ENCODE results near the gene C1QTNF6.

The C1QTNF6 gene

GRCh38 chr22:37154925-37155712 is 32.9 kb downstream of the C1QTNF6 start:
- Histone ChIP-seq H3K79me2 (ENCODE audit: control insufficient read depth, insufficient read depth, low read length, poor library complexity) (no peaks in the 10 kb centered on the region), H4K8ac (ENCODE audit: low read depth, low read length) (no peak overlapping the region)

GRCh38 chr22:37153901-37154300 is 34.1 kb downstream of the C1QTNF6 start:
- peaks cover 15 to 23% of the 10 kb centered on the region in 2 experiments for H3K4me1 ChIP-seq (ENCODE audit: control insufficient read depth in 1 of 2, insufficient read depth in 2 of 2, low read length in 2 of 2)
- no peak overlapping the region for H3K4ac ChIP-seq (ENCODE audit: low read depth, low read length)
- H3K18ac ChIP-seq (ENCODE audit: low read length), result no peak overlapping the region
- H2BK5ac ChIP-seq (ENCODE audit: low read depth, low read length, poor library complexity), result no peak overlapping the region
- H4K91ac ChIP-seq (ENCODE audit: low read depth, low read length), result no peak overlapping the region
- peaks cover 7% of the 10 kb centered on the region for H3K9me3 ChIP-seq (ENCODE audit: insufficient read depth, low read depth, low read length)
- H2BK12ac ChIP-seq (ENCODE audit: low read length), result peak overlapping the region; percentile 23
- H3K4me3 ChIP-seq (ENCODE audit: low read depth, low read length), result no peak overlapping the region
- H3K79me1 ChIP-seq (ENCODE audit: low read length), result peaks cover 4% of the 10 kb centered on the region
- H4K8ac ChIP-seq (ENCODE audit: low read depth, low read length), result no peak overlapping the region
- H3K79me2 ChIP-seq (ENCODE audit: control insufficient read depth, insufficient read depth, low read length, poor library complexity), result no peaks in the 10 kb centered on the region
- H3K4me2 ChIP-seq (ENCODE audit: low read length), result no peak overlapping the region
- no peak for DNase-seq
- H4K12ac ChIP-seq (ENCODE audit: low read depth, low read length), result no peak overlapping the region
- H3K9ac ChIP-seq (ENCODE audit: low read length), result no peak overlapping the region
- no peak overlapping the region for H2AFZ ChIP-seq (ENCODE audit: insufficient read depth, low read length, poor library complexity)
- H3K23ac ChIP-seq (ENCODE audit: low read length), result no peak overlapping the region
- no peaks in the 10 kb centered on the region for H3K27me3 ChIP-seq (ENCODE audit: insufficient read depth, low read length)
- no peak overlapping the region for H3K27ac ChIP-seq (ENCODE audit: low read depth, low read length)
- H3K14ac ChIP-seq (ENCODE audit: low read length), result no peak overlapping the region
- no CpG with 5 or more reads among the region's 6 CpGs for WGBS (ENCODE audit: extremely low coverage, insufficient coverage, insufficient read length)
- no peak overlapping the region for H2BK120ac ChIP-seq (ENCODE audit: insufficient read depth, low read length, poor library complexity)
- H3K36me3 ChIP-seq (ENCODE audit: control insufficient read depth in 1 of 2, insufficient read depth in 2 of 2, low read length in 2 of 2), result no peaks in the 10 kb centered on the region
- H2AK5ac ChIP-seq (ENCODE audit: low read length), result peak overlapping the region; percentile 36

More at GRCh38 chr22:37154925-37155712, 32.9 kb downstream of the C1QTNF6 start:
- H3K4me1 ChIP-seq (ENCODE audit: control insufficient read depth in 1 of 2, insufficient read depth in 2 of 2, low read length in 2 of 2), result peaks cover 9 to 14% of the 10 kb centered on the region in 2 experiments
- H3K79me1 ChIP-seq (ENCODE audit: low read length), result peaks cover 2% of the 10 kb centered on the region
- no peak overlapping the region for H2AK5ac ChIP-seq (ENCODE audit: low read length)
- H4K12ac ChIP-seq (ENCODE audit: low read depth, low read length), result no peak overlapping the region
- H3K4me3 ChIP-seq (ENCODE audit: low read depth, low read length), result no peak overlapping the region
- no peak overlapping the region for H3K23ac ChIP-seq (ENCODE audit: low read length)
- no peak overlapping the region for H3K14ac ChIP-seq (ENCODE audit: low read length)
- no peak overlapping the region for H2BK120ac ChIP-seq (ENCODE audit: insufficient read depth, low read length, poor library complexity)
- WGBS (ENCODE audit: extremely low coverage, insufficient coverage, insufficient read length), result 100% methylated on average over 1 of the region's 7 CpGs
- H2AFZ ChIP-seq (ENCODE audit: insufficient read depth, low read length, poor library complexity), result no peak overlapping the region
- H4K91ac ChIP-seq (ENCODE audit: low read depth, low read length), result peak overlapping the region; percentile 48
- peak overlapping the region; percentile 31 for H3K27ac ChIP-seq (ENCODE audit: low read depth, low read length)
- no peak overlapping the region for H2BK5ac ChIP-seq (ENCODE audit: low read depth, low read length, poor library complexity)
- no peaks in the 10 kb centered on the region for H3K27me3 ChIP-seq (ENCODE audit: insufficient read depth, low read length)
- H3K18ac ChIP-seq (ENCODE audit: low read length), result no peak overlapping the region
- no peak overlapping the region for H2BK12ac ChIP-seq (ENCODE audit: low read length)
- no peak overlapping the region for H3K9ac ChIP-seq (ENCODE audit: low read length)
- no peaks in the 10 kb centered on the region for H3K36me3 ChIP-seq (ENCODE audit: control insufficient read depth in 1 of 2, insufficient read depth in 2 of 2, low read length in 2 of 2)
- H3K9me3 ChIP-seq (ENCODE audit: insufficient read depth, low read depth, low read length), result peaks cover 7% of the 10 kb centered on the region
- H3K4me2 ChIP-seq (ENCODE audit: low read length), result no peak overlapping the region
- DNase-seq, result peak; percentile 68 to 82
- no peak overlapping the region for H3K4ac ChIP-seq (ENCODE audit: low read depth, low read length)

- no peak overlapping the region for H4K8ac ChIP-seq (ENCODE audit: low read depth, low read length)
- H3K18ac ChIP-seq (ENCODE audit: low read length), result no peak overlapping the region
- no peak overlapping the region for H2AK5ac ChIP-seq (ENCODE audit: low read length)
- H3K4me3 ChIP-seq (ENCODE audit: low read depth, low read length), result no peak overlapping the region
- no peaks in the 10 kb centered on the region for H3K36me3 ChIP-seq (ENCODE audit: control insufficient read depth in 1 of 2, insufficient read depth in 2 of 2, low read length in 2 of 2)
- H4K91ac ChIP-seq (ENCODE audit: low read depth, low read length), result no peak overlapping the region
- peaks cover 4% of the 10 kb centered on the region for H3K79me1 ChIP-seq (ENCODE audit: low read length)
- H3K27ac ChIP-seq (ENCODE audit: low read depth, low read length), result no peak overlapping the region
- no peak overlapping the region for H2AFZ ChIP-seq (ENCODE audit: insufficient read depth, low read length, poor library complexity)
- H3K9me3 ChIP-seq (ENCODE audit: insufficient read depth, low read depth, low read length), result peaks cover 5% of the 10 kb centered on the region
- no peak overlapping the region for H2BK5ac ChIP-seq (ENCODE audit: low read depth, low read length, poor library complexity)
- no peaks in the 10 kb centered on the region for H3K79me2 ChIP-seq (ENCODE audit: control insufficient read depth, insufficient read depth, low read length, poor library complexity)
- H3K4ac ChIP-seq (ENCODE audit: low read depth, low read length), result no peak overlapping the region
- H3K23ac ChIP-seq (ENCODE audit: low read length), result no peak overlapping the region
- peaks cover 15 to 23% of the 10 kb centered on the region in 2 experiments for H3K4me1 ChIP-seq (ENCODE audit: control insufficient read depth in 1 of 2, insufficient read depth in 2 of 2, low read length in 2 of 2)
- no peak for DNase-seq
- H3K14ac ChIP-seq (ENCODE audit: low read length), result no peak overlapping the region
- H3K9ac ChIP-seq (ENCODE audit: low read length), result no peak overlapping the region
- no peak overlapping the region for H2BK12ac ChIP-seq (ENCODE audit: low read length)
- H2BK120ac ChIP-seq (ENCODE audit: insufficient read depth, low read length, poor library complexity), result no peak overlapping the region
- H3K27me3 ChIP-seq (ENCODE audit: insufficient read depth, low read length), result no peaks in the 10 kb centered on the region
- no peak overlapping the region for H4K12ac ChIP-seq (ENCODE audit: low read depth, low read length)
- no peak overlapping the region for H3K4me2 ChIP-seq (ENCODE audit: low read length)
Measured at GRCh38 chr22:37151401-37151800, 36.6 kb downstream of the C1QTNF6 start.

- no peaks in the 10 kb centered on the region for H3K79me2 ChIP-seq (ENCODE audit: control insufficient read depth, insufficient read depth, low read length, poor library complexity)
- H2BK120ac ChIP-seq (ENCODE audit: insufficient read depth, low read length, poor library complexity), result no peak overlapping the region
- H3K4me3 ChIP-seq (ENCODE audit: low read depth, low read length), result no peak overlapping the region
- H2AFZ ChIP-seq (ENCODE audit: insufficient read depth, low read length, poor library complexity), result no peak overlapping the region
- no peak overlapping the region for H4K91ac ChIP-seq (ENCODE audit: low read depth, low read length)
- H4K12ac ChIP-seq (ENCODE audit: low read depth, low read length), result no peak overlapping the region
- no peak for DNase-seq
- H3K18ac ChIP-seq (ENCODE audit: low read length), result no peak overlapping the region
- no peak overlapping the region for H3K4ac ChIP-seq (ENCODE audit: low read depth, low read length)
- H3K9ac ChIP-seq (ENCODE audit: low read length), result no peak overlapping the region
- peaks cover 2% of the 10 kb centered on the region for H3K79me1 ChIP-seq (ENCODE audit: low read length)
- H3K27ac ChIP-seq (ENCODE audit: low read depth, low read length), result no peak overlapping the region
- no peak overlapping the region for H3K14ac ChIP-seq (ENCODE audit: low read length)
- H3K27me3 ChIP-seq (ENCODE audit: insufficient read depth, low read length), result no peaks in the 10 kb centered on the region
- no peak overlapping the region for H3K23ac ChIP-seq (ENCODE audit: low read length)
- no peak overlapping the region for H3K4me2 ChIP-seq (ENCODE audit: low read length)
- peaks cover 6% of the 10 kb centered on the region for H3K9me3 ChIP-seq (ENCODE audit: insufficient read depth, low read depth, low read length)
- H4K8ac ChIP-seq (ENCODE audit: low read depth, low read length), result no peak overlapping the region
- no peak overlapping the region for H2AK5ac ChIP-seq (ENCODE audit: low read length)
- H2BK12ac ChIP-seq (ENCODE audit: low read length), result no peak overlapping the region
- H3K36me3 ChIP-seq (ENCODE audit: control insufficient read depth in 1 of 2, insufficient read depth in 2 of 2, low read length in 2 of 2), result no peaks in the 10 kb centered on the region
- peaks cover 10 to 21% of the 10 kb centered on the region in 2 experiments for H3K4me1 ChIP-seq (ENCODE audit: control insufficient read depth in 1 of 2, insufficient read depth in 2 of 2, low read length in 2 of 2)
- no peak overlapping the region for H2BK5ac ChIP-seq (ENCODE audit: low read depth, low read length, poor library complexity)
Measured at GRCh38 chr22:37150701-37151100, 37.3 kb downstream of the C1QTNF6 start.
